ENCODE measurements around the gene KIF26A. TPM values are rescaled to one million over a fixed set of nuclear protein-coding genes. Genes with fewer than 3 reads are reported as not detected.

KIF26A gene
- total RNA-seq, 2 donors from 2014 or later: 5.6 to 14.1 TPM

DNA sequence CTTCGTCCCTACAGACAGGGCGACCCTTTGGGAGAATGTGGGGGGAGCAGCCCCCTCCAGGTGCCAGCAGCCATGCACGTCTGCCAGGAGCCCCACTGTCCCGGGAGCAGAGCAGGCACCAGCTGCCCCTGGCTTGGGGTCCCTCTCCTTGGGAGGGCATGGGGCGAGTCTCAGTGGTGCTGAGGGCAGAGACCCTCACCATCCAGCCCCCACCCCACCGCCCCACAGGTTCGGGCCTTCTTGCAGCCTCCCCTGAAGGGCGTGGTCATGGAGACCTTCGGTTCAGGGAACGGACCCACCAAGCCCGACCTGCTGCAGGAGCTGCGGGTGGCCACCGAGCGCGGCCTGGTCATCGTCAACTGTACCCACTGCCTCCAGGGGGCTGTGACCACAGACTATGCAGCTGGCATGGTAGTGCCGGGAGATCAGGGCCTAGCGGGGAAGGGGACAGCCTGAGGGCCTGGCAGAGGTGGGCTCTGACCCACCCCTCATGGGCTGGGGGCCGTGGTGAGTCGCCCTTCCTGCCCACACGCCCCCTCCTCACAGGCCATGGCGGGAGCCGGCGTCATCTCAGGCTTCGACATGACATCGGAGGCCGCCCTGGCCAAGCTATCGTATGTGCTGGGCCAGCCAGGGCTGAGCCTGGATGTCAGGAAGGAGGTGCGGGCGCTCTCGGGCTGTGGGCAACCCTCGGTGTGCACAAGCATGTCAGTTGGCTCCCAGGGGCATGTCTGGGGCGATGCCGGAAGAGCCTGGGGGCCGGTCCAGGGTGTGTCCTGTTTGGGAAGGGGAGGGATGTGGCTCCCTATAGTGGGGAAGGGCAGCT is 34.1 kb upstream of the KIF26A start:
- Histone ChIP-seq H3K4me1 (peaks cover 0 to 26% of the 10 kb centered on the region in 2 donors), H3K27ac (no peak overlapping the region), H3K4me3 (no peak overlapping the region), H3K27me3 (no peaks in the 10 kb centered on the region), H3K9me3 (no peaks in the 10 kb centered on the region), H3K36me3 (peaks cover 3% of the 10 kb centered on the region)
- TF ChIP-seq CTCF (IDR thresholded peaks at IDR 0.05): no peak
- no peak for DNase-seq (ENCODE audit: low spot score)

GRCh38 chr14:104105071-104105821 is 33.1 kb upstream of the KIF26A start:
- Histone ChIP-seq H3K9me3 (no peaks in the 10 kb centered on the region), H3K4me3 (no peak overlapping the region), H3K27ac (no peak overlapping the region), H3K4me1 (peaks cover 0 to 26% of the 10 kb centered on the region in 2 donors), H3K36me3 (no peaks in the 10 kb centered on the region), H3K27me3 (no peaks in the 10 kb centered on the region)
- DNase-seq (ENCODE audit: low spot score): no peak
- no peak for TF ChIP-seq CTCF (IDR thresholded peaks at IDR 0.05)

GRCh38 chr14:104105822-104106470 is 32.4 kb upstream of the KIF26A start:
- H3K27ac ChIP-seq: no peak overlapping the region
- no peaks in the 10 kb centered on the region for H3K27me3 ChIP-seq
- DNase-seq (ENCODE audit: low spot score): no peak
- H3K4me3 ChIP-seq: no peak overlapping the region
- H3K9me3 ChIP-seq: no peaks in the 10 kb centered on the region
- no peak for TF ChIP-seq CTCF (IDR thresholded peaks at IDR 0.05)
- no peaks in the 10 kb centered on the region for H3K36me3 ChIP-seq
- peaks cover 0 to 22% of the 10 kb centered on the region in 2 donors for H3K4me1 ChIP-seq

- Histone ChIP-seq H3K27me3 (no peaks in the 10 kb centered on the region), H3K27ac (no peak overlapping the region)
- no peak for DNase-seq (ENCODE audit: low spot score)
These were observed 31.9 kb upstream of the KIF26A start for GRCh38 chr14:104106471-104106991.

More at GRCh38 chr14:104106471-104106991, 31.9 kb upstream of the KIF26A start:
- H3K4me1 ChIP-seq: peaks cover 0 to 16% of the 10 kb centered on the region in 2 donors
- TF ChIP-seq CTCF (IDR thresholded peaks at IDR 0.05): no peak
- no peak overlapping the region for H3K4me3 ChIP-seq
- H3K9me3 ChIP-seq: no peaks in the 10 kb centered on the region
- H3K36me3 ChIP-seq: no peaks in the 10 kb centered on the region

Measured in right atrium auricular region (tissue), 2 donors.